Forelimb muscle (tissue), 1 donor: ENCODE results near the gene GLT8D2. TPM values are rescaled to one million over a fixed set of nuclear protein-coding genes. Genes with fewer than 3 reads are reported as not detected.

Experiments
- DNase-seq: peaks from one replicate; pipeline ENCODE4 v3.0.0-alpha.2; 2013; ENCODE audit warnings: low read depth
- polyA plus RNA-seq: library from polyadenylated mRNA; unstranded; fragments of 120-200 nt; gene quantifications from one replicate; pipeline ENCODE4 v1.2.1, GENCODE V29; 2013; ENCODE audit not compliant: insufficient read length

The GLT8D2 gene
- polyA plus RNA-seq, 1 donor, result 51.9 TPM

DNA sequence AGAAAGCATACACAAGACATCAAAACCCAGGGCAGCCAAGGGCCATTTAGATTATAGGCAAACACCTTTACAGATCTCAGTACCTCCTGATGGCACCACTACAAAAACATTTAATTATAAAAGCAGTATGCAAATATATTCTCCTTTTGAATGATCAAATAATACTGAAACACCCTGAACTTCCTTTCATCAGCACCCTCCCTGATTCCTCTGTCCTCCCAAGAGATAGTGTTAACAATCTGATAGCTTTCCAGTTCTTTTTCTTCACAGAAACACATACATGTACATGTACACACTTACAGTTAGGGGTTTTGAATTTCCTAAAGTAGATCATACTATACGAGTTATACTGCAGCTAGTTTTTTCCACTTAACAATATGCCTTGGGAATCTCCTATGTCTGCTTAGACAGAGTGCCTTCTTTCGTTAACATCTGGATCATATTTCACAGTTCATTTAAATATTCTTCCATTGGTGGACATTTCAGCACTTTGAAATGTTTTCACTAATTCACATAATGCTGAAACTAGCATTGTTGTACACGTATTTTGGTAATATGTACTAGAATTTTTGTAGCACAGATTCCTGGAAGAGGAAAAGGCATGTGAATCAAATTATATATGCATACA lies 49.1 kb downstream of the GLT8D2 start:
- no peak for DNase-seq

GRCh38 chr12:103998976-103999375 lies 51.0 kb downstream of the GLT8D2 start:
- DNase-seq, result no peak

GRCh38 chr12:103997286-103997900 lies 52.6 kb downstream of the GLT8D2 start:
- DNase-seq, result no peak

GRCh38 chr12:103996595-103996994 lies 53.4 kb downstream of the GLT8D2 start:
- no peak for DNase-seq

GRCh38 chr12:103994235-103994634 lies 55.8 kb downstream of the GLT8D2 start:
- no peak for DNase-seq

DNA sequence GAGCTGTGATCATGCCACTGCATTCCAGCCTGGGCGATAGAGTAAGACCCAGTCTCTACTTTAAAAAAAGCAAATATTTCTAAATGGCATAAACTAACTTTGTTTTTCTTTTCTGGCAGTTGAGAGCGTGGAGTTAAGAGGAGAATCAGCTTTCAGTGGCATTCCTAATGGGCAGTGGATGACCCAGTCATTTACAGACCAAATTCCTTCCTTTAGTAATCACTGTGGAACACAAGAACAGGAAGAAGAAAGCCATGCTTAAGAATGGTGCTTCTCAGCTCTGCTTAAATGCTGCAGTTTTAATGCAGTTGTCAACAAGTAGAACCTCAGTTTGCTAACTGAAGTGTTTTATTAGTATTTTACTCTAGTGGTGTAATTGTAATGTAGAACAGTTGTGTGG lies 63.2 kb downstream of the GLT8D2 start:
- no peak for DNase-seq

GRCh38 chr12:103978384-103978982 lies 71.5 kb downstream of the GLT8D2 start:
- DNase-seq, result no peak

- DNase-seq, result no peak
These were observed 74.6 kb downstream of the GLT8D2 start for GRCh38 chr12:103975368-103975767.

GRCh38 chr12:103973909-103974308 lies 76.1 kb downstream of the GLT8D2 start:
- DNase-seq, result no peak

DNA sequence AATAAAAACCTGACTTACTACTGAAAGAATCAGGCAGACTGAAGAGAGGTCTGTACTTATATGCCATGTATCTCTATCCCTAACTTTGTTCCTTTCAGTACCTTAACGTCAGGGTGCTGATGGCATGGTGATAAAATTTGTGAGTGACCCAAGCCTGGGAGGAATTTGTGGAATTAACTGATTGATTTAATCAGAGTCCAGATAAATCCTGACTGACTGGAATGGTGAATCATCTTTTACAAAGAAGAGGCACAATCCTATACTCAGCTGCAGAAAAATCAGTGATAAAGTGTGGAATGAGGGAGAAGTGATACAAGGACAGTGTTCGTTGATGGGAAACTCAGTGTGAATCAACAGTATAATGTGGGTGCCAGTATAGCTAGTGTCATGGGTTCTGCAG lies 80.6 kb downstream of the GLT8D2 start:
- no peak for DNase-seq

DNA sequence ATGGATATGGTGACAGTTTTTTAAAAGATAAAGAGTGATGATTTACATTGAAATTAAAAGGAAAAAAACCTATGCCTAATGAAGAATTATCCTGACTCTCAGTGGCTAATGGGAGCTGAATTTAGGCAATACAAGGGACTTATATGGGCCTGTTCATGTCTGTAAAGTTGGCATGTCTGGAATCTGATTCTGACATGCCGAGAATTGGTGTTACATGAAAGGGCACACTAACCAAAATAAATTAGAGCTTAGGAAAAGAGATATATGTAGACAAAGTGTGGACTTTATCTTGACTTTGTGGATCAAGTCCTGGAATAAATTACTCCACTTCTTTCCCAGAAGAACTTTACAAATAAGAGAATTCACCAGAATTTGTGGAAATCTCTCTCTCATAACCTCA lies 83.3 kb downstream of the GLT8D2 start:
- DNase-seq, result no peak

- DNase-seq, result peak; percentile 95
These were observed 84.1 kb downstream of the GLT8D2 start, which contains the start of gene TDG for GRCh38 chr12:103965590-103966504. Gene TDG (plus strand): TSS chr12:103965872. CDS start chr12:103966038, 166 bp downstream.

DNA sequence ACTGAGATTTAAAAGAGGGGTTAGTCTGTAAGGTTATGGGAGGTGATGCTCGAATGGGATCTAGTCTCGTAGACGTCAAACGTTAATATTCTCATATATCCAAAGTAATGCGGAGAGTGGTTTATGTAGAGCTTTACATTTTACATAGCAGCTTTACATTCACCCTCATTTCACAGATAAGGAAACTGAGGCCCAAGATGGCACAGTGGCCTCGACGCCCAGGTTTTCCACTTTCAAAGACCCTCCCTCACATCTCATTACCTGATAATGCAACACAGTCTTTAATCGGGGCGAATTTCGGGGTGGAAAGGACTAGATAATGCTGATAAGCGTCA lies 84.8 kb downstream of the GLT8D2 start:
- DNase-seq, result no peak

DNA sequence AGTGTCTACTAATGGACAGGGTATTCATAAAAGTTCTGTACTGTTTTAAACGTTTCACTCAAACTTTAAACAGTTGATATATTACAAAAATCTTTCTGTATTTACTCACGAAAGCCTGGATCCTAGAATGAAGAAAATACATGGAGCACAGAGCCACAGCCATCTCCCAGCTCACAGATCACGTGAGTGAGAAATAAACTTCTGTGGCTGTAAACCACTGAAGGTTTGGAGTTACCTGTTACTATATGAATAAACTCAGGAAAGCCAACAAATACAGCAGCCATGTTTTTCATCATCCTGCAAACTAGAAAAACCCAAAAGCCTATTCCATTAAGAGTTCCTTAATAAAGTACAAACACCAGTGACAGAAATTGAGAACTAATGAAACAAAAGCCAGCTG lies 85.2 kb downstream of the GLT8D2 start:
- no peak for DNase-seq

DNA sequence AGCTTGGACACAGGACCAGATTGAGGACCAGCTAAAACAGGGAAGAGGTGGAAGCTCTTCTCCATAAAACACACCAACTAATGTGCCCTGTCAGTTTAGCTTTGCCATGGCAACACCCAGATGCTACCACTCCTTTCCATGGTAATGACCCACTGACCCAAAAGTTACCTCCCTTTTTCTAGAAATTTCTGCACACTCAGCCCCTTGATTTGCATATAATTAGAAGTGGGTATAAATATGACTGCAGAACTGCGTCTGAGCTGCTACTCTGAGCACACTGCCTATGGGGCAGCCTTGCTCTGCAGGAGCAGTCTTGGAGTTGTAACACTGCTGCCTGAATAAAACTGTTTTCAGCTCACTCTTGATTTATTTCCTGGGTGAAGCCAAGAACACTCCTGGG lies 87.5 kb downstream of the GLT8D2 start:
- no peak for DNase-seq

GRCh38 chr12:103960616-103961227 lies 89.3 kb downstream of the GLT8D2 start:
- no peak for DNase-seq

DNA sequence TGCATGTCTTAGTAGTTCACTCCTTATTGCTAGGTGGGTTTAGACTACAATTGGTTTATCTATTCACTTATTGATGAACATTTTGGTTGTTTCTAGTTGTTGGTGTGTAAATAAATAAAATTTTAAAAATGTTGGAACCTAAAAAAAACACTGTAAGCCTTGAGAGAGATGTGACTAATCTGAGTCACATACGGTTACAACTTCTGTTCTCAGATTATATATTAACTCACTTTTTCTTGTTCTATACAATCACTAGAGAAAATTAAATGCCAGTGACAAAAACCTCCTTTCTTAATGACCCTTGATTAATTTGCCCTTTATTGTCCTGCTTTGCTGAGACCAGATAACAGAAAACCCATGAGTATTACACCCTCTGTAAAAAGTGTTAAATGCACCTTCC lies 91.4 kb downstream of the GLT8D2 start:
- DNase-seq, result no peak

- no peak for DNase-seq
These were observed 92.1 kb downstream of the GLT8D2 start for GRCh38 chr12:103957865-103958388.

DNA sequence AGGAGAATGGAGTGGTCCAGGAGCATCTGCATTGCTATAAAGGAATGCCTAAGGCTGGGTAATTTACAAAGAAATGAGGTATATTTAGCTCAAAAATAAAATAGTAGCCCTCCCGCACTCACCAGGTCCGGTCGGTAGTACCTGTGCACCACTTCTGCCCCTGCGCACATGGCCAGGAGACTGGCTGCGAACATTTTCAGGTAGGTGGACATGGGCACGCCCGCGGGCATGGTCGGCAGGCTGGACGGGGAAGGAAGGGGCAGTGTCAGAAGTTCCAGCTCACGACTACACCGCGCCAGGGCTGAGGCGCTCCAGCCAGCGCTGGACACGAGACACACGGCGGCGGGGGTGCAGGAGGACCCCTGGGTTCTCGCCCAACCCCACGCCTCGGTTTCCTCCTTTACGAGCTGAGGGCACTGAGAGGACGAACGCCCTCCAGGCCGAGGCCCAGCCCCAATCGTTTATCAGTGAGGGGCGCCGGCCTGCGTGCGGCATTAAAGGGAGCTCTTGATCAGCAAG lies 93.4 kb downstream of the GLT8D2 start:
- no peak for DNase-seq

DNA sequence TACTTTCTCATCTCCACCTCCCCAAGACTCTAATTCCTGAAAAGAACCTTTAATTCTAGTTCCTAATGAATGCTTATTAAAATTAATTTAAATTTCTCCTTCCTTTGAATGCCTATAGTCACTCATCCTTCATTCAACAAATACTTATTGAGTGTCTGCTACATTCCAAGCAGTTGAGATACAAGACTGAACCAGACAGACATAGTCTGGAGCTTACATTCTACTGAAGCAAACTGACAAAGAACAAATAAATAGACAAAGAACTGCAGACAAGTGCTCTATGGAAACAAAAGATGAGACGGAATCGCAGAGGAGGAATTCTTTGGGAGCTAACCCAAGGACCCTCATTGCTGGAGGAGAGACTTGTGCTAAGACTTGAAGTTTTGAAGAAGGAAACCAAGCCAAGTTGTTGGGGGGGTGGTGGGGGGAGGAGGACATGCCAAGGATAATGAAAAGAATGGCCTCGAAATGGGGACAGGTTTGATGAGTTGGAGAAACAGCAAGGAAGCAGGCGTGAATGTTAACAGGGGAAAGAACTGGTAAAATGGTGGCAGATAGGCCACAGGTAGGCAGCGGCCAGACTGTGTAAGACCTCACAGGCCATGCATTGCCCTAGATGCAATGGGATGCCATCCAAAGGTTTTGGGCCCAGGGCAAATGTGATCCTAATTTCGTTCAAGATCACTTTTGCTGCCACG lies 94.0 kb downstream of the GLT8D2 start:
- no peak for DNase-seq

- DNase-seq, result no peak
These were observed 97.5 kb downstream of the GLT8D2 start for GRCh38 chr12:103952497-103952896.
